Measurements from ENCODE around the gene UGT1A8.
"Not testable (repeated sequence)": the region's sequence is repeated elsewhere in the genome, so short reads cannot be mapped to it uniquely, and the experiment has no call there.

The UGT1A8 gene

GRCh38 chr2:233736868-233737653, 119.6 kb downstream of the UGT1A8 start:
- not testable (repeated sequence) for DNase-seq

- DNase-seq, result no peak
These were observed 123.4 kb downstream of the UGT1A8 start for GRCh38 chr2:233740870-233741269.

GRCh38 chr2:233743464-233744259, 126.2 kb downstream of the UGT1A8 start:
- DNase-seq, result no peak

DNA sequence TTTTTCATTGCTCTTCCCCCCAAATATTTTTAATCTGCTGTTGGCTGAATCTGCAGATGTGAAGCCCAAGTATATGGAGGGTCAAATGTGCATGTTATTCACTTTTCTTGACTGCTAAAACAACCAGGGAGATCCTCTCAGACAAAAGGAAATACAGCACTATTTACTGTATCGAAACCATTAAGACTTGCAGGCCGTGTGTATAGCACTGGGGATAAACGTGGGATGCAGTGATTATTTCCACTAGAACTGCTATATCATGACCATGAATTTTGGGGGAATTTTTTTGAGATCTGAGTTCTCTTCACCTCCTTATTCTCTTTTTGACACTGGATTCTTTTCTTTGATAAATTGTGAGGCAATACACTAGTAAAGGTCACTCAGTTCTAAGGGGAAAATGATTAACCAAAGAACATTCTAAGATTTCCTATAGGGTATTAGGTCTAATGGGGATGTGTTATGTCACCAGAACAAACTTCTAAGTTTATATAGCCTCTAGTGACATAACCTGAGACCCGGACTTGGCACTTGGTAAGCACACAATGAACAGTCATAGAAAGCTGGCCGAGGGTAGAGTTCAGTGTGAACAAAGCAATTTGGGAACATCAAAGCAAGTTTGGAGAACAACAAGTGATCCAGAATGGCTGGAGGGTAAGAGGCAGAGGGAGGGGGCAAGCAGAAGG, 127.8 kb downstream of the UGT1A8 start:
- no peak for DNase-seq

DNA sequence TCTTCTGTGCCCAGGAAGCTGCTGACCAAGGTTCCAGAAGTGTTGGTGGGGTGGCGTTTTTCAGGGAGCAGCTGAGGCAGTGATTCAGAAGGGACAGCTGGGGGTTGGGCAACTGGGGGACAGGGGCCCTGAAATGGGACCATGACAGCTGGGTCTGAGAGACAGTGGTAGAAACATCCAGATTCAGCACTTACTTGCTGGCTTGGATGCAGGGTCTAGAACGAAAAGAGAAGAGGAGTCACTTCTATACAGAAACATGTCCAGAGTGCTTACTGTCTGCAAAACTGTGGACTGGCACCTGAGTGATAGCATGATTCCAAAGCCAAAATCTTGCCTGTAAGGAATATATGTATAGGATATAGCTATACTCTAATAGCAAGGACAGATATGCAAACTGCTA, 128.4 kb downstream of the UGT1A8 start:
- not testable (repeated sequence) for DNase-seq

- DNase-seq, result no peak
These were observed 129.2 kb downstream of the UGT1A8 start for GRCh38 chr2:233746475-233747282.

DNA sequence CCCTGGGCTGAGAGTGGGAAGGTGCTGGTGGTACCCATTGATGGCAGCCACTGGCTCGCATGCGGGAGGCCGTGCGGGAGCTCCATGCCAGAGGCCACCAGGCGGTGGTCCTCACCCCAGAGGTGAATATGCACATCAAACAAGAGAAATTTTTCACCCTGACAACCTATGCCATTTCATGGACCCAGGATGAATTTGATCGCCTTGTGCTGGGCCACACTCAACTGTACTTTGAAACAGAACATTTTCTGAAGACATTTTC, 129.8 kb downstream of the UGT1A8 start:
- no peak for DNase-seq

DNA sequence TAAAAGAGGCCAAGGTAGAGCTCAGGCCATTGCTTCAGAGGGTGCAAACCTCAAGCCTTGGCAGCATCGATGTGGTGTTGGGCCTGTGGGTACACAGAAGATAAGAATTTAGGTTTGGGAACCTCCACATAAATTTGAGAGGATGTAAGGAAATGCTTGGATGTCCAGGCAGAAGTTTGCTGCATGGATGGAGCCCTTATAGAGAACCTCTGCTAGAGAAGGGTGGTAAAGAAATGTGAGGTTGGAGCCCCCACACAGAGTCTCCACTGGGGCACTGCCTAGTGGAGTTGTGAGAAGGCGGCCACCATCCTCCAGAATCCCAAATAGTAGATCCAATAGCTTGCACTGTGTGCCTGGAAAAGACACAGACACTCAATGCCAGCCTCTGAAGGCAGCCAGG, 133.3 kb downstream of the UGT1A8 start:
- DNase-seq, result not testable (repeated sequence)

- not testable (repeated sequence) for DNase-seq
These were observed 134.0 kb downstream of the UGT1A8 start for GRCh38 chr2:233751212-233752009.

GRCh38 chr2:233754872-233755611, 137.6 kb downstream of the UGT1A8 start:
- no peak for DNase-seq

- no peak for DNase-seq
These were observed 139.1 kb downstream of the UGT1A8 start for GRCh38 chr2:233756429-233757081.

DNA sequence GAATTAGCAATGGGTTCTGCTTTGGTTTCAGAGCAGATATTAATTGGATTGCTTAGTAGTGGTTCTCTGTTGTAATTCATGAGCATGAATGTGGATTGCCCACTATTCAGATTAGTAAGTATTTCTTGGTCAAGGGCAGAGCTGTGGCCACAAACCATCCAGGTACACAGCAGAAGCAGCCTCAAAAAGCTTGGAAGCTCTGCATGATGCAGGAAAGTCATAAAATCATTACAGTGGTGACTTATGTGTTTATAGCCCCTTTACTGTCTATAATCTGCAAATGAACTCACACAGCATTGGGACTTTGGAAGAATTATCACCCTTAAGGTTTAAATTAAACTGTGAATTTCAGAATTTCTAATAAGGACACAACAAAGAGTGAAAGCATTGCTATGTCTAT, 140.7 kb downstream of the UGT1A8 start:
- no peak for DNase-seq

- no peak for DNase-seq
These were observed 141.4 kb downstream of the UGT1A8 start for GRCh38 chr2:233758849-233759248.

DNA sequence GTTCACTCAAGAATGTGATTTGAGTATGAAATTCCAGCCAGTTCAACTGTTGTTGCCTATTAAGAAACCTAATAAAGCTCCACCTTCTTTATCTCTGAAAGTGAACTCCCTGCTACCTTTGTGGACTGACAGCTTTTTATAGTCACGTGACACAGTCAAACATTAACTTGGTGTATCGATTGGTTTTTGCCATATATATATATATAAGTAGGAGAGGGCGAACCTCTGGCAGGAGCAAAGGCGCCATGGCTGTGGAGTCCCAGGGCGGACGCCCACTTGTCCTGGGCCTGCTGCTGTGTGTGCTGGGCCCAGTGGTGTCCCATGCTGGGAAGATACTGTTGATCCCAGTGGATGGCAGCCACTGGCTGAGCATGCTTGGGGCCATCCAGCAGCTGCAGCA, 142.6 kb downstream of the UGT1A8 start, which contains the start of gene UGT1A1:
UGT1A1 (plus strand) TSS at position 228 of the 400 bp plus-strand sequence; CDS start at position 246, 18 bp downstream.
- no peak for DNase-seq

GRCh38 chr2:233761040-233761769, 143.8 kb downstream of the UGT1A8 start:
- no peak for DNase-seq

DNA sequence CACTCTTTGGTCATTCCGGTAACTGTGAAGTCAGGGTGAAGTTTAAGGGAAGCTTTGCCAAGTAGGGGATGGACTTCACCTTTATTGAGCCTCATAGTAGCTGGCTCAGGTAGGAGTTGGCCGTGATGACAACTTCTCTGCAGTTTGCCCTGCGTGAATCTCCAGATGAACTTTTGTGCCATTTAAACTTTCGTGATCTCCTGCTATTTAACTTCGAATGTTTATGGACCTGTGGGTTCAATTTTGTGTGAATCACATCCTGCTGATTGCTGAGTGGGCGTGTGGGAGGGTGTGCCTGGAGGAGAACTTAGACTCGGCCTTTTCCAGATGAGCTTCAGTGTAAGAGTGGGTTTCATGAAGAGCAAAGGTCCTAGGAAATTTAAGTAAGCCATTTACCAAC, 146.8 kb downstream of the UGT1A8 start:
- no peak for DNase-seq

- no peak for DNase-seq
These were observed 147.3 kb downstream of the UGT1A8 start for GRCh38 chr2:233764761-233765160.

GRCh38 chr2:233766416-233766815, 149.0 kb downstream of the UGT1A8 start:
- DNase-seq, result no peak

- no peak for DNase-seq
These were observed 150.6 kb downstream of the UGT1A8 start for GRCh38 chr2:233768076-233768475.

DNA sequence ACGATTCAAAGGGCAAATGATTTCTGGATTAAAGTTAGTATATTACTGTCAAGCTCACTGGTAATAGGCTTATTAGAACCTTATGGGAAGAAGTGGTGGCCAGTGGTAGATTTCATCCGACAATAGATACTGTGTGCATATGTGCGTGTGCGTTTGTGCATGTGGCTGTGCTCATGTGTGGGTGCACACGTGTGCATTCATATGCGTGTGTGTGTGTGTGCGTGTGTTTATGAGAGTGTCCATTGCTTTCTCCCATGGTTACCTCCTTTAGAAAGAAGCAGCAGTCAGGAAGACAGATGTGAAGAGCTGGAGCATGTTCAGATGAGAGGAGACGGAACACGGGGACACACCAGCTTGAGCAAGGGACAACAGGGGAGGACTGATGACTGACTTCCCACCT, 151.8 kb downstream of the UGT1A8 start:
- DNase-seq, result no peak

Measured in CD4-positive, alpha-beta T cell treated with Interleukin-10 for 1 hour (primary cell).